Neural progenitor cell (in vitro differentiated cells): ENCODE measurements around the gene KIAA0930.

ENCODE experiments used
- CTCF ChIP-seq: fragments of 200-600 bp; sonication (generic); IDR thresholded peaks from 2 replicates; pipeline ENCODE4 v1.5.1; 2017; ENCODE audit warnings: antibody characterized with exemption, mild to moderate bottlenecking
- EZH2 ChIP-seq: fragments of 200-600 bp; sonication (generic); IDR thresholded peaks from 2 replicates; pipeline ENCODE4 v1.6.1; 2017; ENCODE audit warnings: antibody characterized with exemption, mild to moderate bottlenecking, moderate library complexity
- EZH2phosphoT487 ChIP-seq: fragments of 200-600 bp; sonication (generic); IDR thresholded peaks from 2 replicates; pipeline ENCODE4 v1.6.1; 2017; ENCODE audit warnings: antibody characterized with exemption

GRCh38 chr22:45235851-45236342, 4.8 kb downstream of the KIAA0930 start:
- TF ChIP-seq CTCF (no peak), EZH2 (no peak), EZH2phosphoT487 (no peak)
